B cell (primary cell): ENCODE results near the gene RNF213. TPM values are rescaled to one million over a fixed set of nuclear protein-coding genes. Genes with fewer than 3 reads are reported as not detected.

Experiments used
- ATAC-seq: fragments of 200-7000 bp; cut with Tn5 transposase; one replicate; pipeline ENCODE4 v1.10.0; 2021; ENCODE audit warnings: low read depth, mild to moderate bottlenecking, moderate number of reproducible peaks, moderate library complexity
- CTCF ChIA-PET: fragments of 350-600 bp; sonication (Branson Sonifier 250); formaldehyde crosslinking; loops from one replicate; lab custom pipeline; 2021; ENCODE audit warnings: antibody characterized with exemption, inconsistent platforms; lab: Charles Lee
- POLR2A ChIA-PET: fragments of 350-600 bp; sonication (Branson Sonifier 250); formaldehyde crosslinking; loops from one replicate; lab custom pipeline; 2021; ENCODE audit warnings: antibody characterized with exemption; lab: Charles Lee
- DNase-seq: peaks from one replicate; pipeline ENCODE4 v3.0.0; 2013
- H2AFZ ChIP-seq: 2 replicates; pipeline ENCODE4 v1.6.1; 2012; ENCODE audit warnings: mild to moderate bottlenecking, low read depth, low read length; ENCODE audit not compliant: insufficient read depth, poor library complexity, severe bottlenecking
- H3K27ac ChIP-seq, 2 donors: 1 replicate in 1 of 2; 2 replicates in 1 of 2; pipeline ENCODE4 v1.5.1; 2012 to 2013; ENCODE audit warnings: low read length in 2 of 2, mild to moderate bottlenecking in 2 of 2, moderate library complexity in 1 of 2
- H3K27me3 ChIP-seq, 4 experiments: fragments of 200-600 bp in 1 of 4; sonication (generic) in 1 of 4; replicated peaks in 1 of 4; 1 replicate in 2 of 4; 2 replicates in 2 of 4; pipeline versions ENCODE4 v1.6.1 to v1.7.0; 2013 to 2016; ENCODE audit warnings: low read length in 3 of 4, mild to moderate bottlenecking in 2 of 4, mixed read lengths in 1 of 4, moderate library complexity in 1 of 4; ENCODE audit not compliant: insufficient read depth in 4 of 4, control insufficient read depth in 3 of 4; ENCODE audit errors: control extremely low read depth in 1 of 4
- H3K36me3 ChIP-seq, 2 experiments: replicated peaks in 1 of 2; 1 replicate in 1 of 2; 2 replicates in 1 of 2; pipeline versions ENCODE4 v1.6.1 to v1.7.1; 2013; ENCODE audit warnings: low read length in 1 of 2; ENCODE audit not compliant: insufficient read depth in 2 of 2, control insufficient read depth in 1 of 2; ENCODE audit errors: control extremely low read depth in 1 of 2, extremely low read depth in 1 of 2
- H3K4me1 ChIP-seq, 2 donors: fragments of 200-600 bp in 1 of 2; sonication (generic) in 1 of 2; 1 replicate in 1 of 2; 2 replicates in 1 of 2; pipeline versions ENCODE4 v1.5.1 to v1.6.1; 2013 to 2017; ENCODE audit warnings: low read length in 2 of 2; ENCODE audit not compliant: control insufficient read depth in 2 of 2, insufficient read depth in 2 of 2
- H3K4me2 ChIP-seq: replicated peaks from 2 replicates; pipeline ENCODE3; 2012; ENCODE audit warnings: mild to moderate bottlenecking, low read depth, low read length; ENCODE audit not compliant: poor library complexity, severe bottlenecking
- H3K4me3 ChIP-seq, 5 experiments: fragments of 200-600 bp in 1 of 5; sonication (generic) in 1 of 5; 1 replicate in 3 of 5; 2 replicates in 2 of 5; pipeline versions ENCODE4 v1.5.1 to v1.7.0; 2011 to 2016; ENCODE audit warnings: low read length in 4 of 5, mild to moderate bottlenecking in 4 of 5, low read depth in 2 of 5, control low read depth in 1 of 5, moderate library complexity in 1 of 5; ENCODE audit not compliant: insufficient read depth in 1 of 5; ENCODE audit errors: control extremely low read depth in 1 of 5, extremely low read depth in 1 of 5
- H3K79me2 ChIP-seq: fragments of 200-600 bp; sonication (generic); one replicate; pipeline ENCODE4 v1.6.0; 2016; ENCODE audit warnings: low read length; ENCODE audit not compliant: control insufficient read depth, insufficient read depth
- H3K9ac ChIP-seq: fragments of 200-600 bp; sonication (generic); 2 replicates; pipeline ENCODE4 v1.6.1; 2017; ENCODE audit warnings: mild to moderate bottlenecking, low read length, moderate library complexity
- H3K9me3 ChIP-seq, 3 donors: one replicate each; pipeline versions ENCODE4 v1.6.1 to v1.7.1; 2013; ENCODE audit warnings: low read length in 2 of 3; ENCODE audit not compliant: control insufficient read depth in 2 of 3, insufficient read depth in 1 of 3; ENCODE audit errors: control extremely low read depth in 1 of 3
- H4K20me1 ChIP-seq: 2 replicates; pipeline ENCODE4 v1.6.0; 2012; ENCODE audit warnings: mild to moderate bottlenecking, low read length; ENCODE audit not compliant: insufficient read depth, control insufficient read depth, poor library complexity, severe bottlenecking
- H3K27ac Mint-ChIP-seq: one replicate; pipeline ENCODE4 v1.8.0; 2021; ENCODE audit warnings: mixed read lengths
- H3K27me3 Mint-ChIP-seq: one replicate; pipeline ENCODE4 v1.8.0; 2021; ENCODE audit warnings: mixed read lengths
- H3K4me1 Mint-ChIP-seq: one replicate; pipeline ENCODE4 v1.8.0; 2021; ENCODE audit warnings: mixed read lengths
- H3K4me3 Mint-ChIP-seq: one replicate; pipeline ENCODE4 v1.8.0; 2021; ENCODE audit warnings: mixed read lengths
- H3K9me3 Mint-ChIP-seq: one replicate; pipeline ENCODE4 v1.8.0; 2022; ENCODE audit warnings: mixed read lengths; ENCODE audit not compliant: insufficient read depth
- EZH2 ChIP-seq: IDR thresholded peaks from 2 replicates; pipeline ENCODE4 v1.6.1; 2012; ENCODE audit warnings: borderline replicate concordance, low read depth, mild to moderate bottlenecking, moderate library complexity, low read length; ENCODE audit not compliant: insufficient read depth, poor library complexity, severe bottlenecking
- WGBS: methylation state at CpG from one replicate; pipeline ENCODE4 v1.1.5; 2013; ENCODE audit warnings: missing lambda C conversion rate; ENCODE audit not compliant: insufficient coverage; 5-methylcytosine and 5-hydroxymethylcytosine counted together
- intact Hi-C: fragments of 100-400 bp; cut with micrococcal nuclease; formaldehyde crosslinking; loops from one replicate; pipeline ENCODE4 v1.10.0; 2022
- polyA plus RNA-seq: library from polyadenylated mRNA; depleted of rRNA; stranded (reverse); fragments of >200 nt; gene quantifications from 2 replicates; pipeline ENCODE4 v1.2.3, GENCODE V29; 2012
- total RNA-seq, 2 donors: library from RNA; stranded (reverse); fragments of 120-200 nt in 1 of 2; gene quantifications; 1 replicate in 1 of 2; 2 replicates in 1 of 2; pipeline versions ENCODE4 v1.2.3 to v1.2.4, GENCODE V29; 2013 to 2022
- TF ChIP-seq, protein P1 (sequence below): fragments of 200-600 bp; IDR thresholded peaks from one replicate; pipeline ENCODE4 v1.8.0; 2022; ENCODE audit warnings: antibody characterized with exemption, mild to moderate bottlenecking

RNF213 gene
- total and polyA plus RNA-seq, 2 donors (not counting 1 experiment from before 2014, with no cell fraction given): 121 to 287 TPM

- DNase-seq (no peak), ATAC-seq (no peak)
- Mint-ChIP-seq H3K27me3 (no peaks in the 10 kb centered on the region), H3K4me3 (no peak overlapping the region), H3K27ac (no peak overlapping the region), H3K4me1 (peaks cover 23% of the 10 kb centered on the region), H3K9me3 (no peaks in the 10 kb centered on the region)
- Histone ChIP-seq H3K4me3 (no peak overlapping the region), H3K9ac (no peak overlapping the region), H3K27me3 (peaks cover 0 to 3% (median 0%) of the 10 kb centered on the region in 4 experiments), H3K9me3 (no peaks in the 10 kb centered on the region), H3K79me2 (no peaks in the 10 kb centered on the region), H3K36me3 (no peaks in the 10 kb centered on the region), H2AFZ (no peak overlapping the region), H3K4me2 (no peak overlapping the region), H3K4me1 (peaks cover 33 to 34% of the 10 kb centered on the region in 2 donors), H4K20me1 (no peaks in the 10 kb centered on the region), H3K27ac (no peak overlapping the region)
- ChIA-PET CTCF (interaction anchor here (0.6 to 6.7 kb wide), 5 partner anchors 147 to 560 kb away, joined by 3 to 75 read pairs (median 19); no protein-coding TSS in a partner anchor), POLR2A (no interaction called here)
- WGBS: 97% methylated on average over 10 of the region's 11 CpGs
- intact Hi-C loops: no loop called here
- no peak for TF ChIP-seq EZH2
- TF ChIP-seq, protein P1, sequence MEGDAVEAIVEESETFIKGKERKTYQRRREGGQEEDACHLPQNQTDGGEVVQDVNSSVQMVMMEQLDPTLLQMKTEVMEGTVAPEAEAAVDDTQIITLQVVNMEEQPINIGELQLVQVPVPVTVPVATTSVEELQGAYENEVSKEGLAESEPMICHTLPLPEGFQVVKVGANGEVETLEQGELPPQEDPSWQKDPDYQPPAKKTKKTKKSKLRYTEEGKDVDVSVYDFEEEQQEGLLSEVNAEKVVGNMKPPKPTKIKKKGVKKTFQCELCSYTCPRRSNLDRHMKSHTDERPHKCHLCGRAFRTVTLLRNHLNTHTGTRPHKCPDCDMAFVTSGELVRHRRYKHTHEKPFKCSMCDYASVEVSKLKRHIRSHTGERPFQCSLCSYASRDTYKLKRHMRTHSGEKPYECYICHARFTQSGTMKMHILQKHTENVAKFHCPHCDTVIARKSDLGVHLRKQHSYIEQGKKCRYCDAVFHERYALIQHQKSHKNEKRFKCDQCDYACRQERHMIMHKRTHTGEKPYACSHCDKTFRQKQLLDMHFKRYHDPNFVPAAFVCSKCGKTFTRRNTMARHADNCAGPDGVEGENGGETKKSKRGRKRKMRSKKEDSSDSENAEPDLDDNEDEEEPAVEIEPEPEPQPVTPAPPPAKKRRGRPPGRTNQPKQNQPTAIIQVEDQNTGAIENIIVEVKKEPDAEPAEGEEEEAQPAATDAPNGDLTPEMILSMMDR: no peak
Observed at GRCh38 chr17:80428796-80429195, 168.1 kb downstream of the RNF213 start.

- CTCF ChIA-PET: no interaction called here
- 93% methylated on average over 31 of the region's 33 CpGs for WGBS
- peaks cover 0 to 3% (median 0%) of the 10 kb centered on the region in 4 experiments for H3K27me3 ChIP-seq
- H3K4me3 Mint-ChIP-seq: no peak overlapping the region
- peaks cover 17% of the 10 kb centered on the region for H3K4me1 Mint-ChIP-seq
- no peak for TF ChIP-seq EZH2
- TF ChIP-seq, protein P1: no peak
- H3K4me1 ChIP-seq: peaks cover 25 to 26% of the 10 kb centered on the region in 2 donors
- H3K9me3 Mint-ChIP-seq: no peaks in the 10 kb centered on the region
- no peak overlapping the region for H3K4me2 ChIP-seq
- H3K36me3 ChIP-seq: no peaks in the 10 kb centered on the region
- H3K79me2 ChIP-seq: no peaks in the 10 kb centered on the region
- no peaks in the 10 kb centered on the region for H3K27me3 Mint-ChIP-seq
- H4K20me1 ChIP-seq: no peaks in the 10 kb centered on the region
- no peaks in the 10 kb centered on the region for H3K9me3 ChIP-seq
- no peak overlapping the region for H3K27ac ChIP-seq
- H3K27ac Mint-ChIP-seq: no peak overlapping the region
- H3K4me3 ChIP-seq: no peak overlapping the region
- intact Hi-C loops: no loop called here
- H2AFZ ChIP-seq: no peak overlapping the region
- DNase-seq (no peak), ATAC-seq (no peak)
- H3K9ac ChIP-seq: no peak overlapping the region
- POLR2A ChIA-PET: no interaction called here
Observed at GRCh38 chr17:80429356-80430275, 169.0 kb downstream of the RNF213 start.
